ENCODE measurements around the gene DPP4. TPM values are rescaled to one million over a fixed set of nuclear protein-coding genes. Genes with fewer than 3 reads are reported as not detected.

Gene DPP4
- total RNA-seq, 1 donor from 2014 or later = 0.59 TPM

GRCh38 chr2:162114271-162114670 is 40.3 kb upstream of the DPP4 start:
- TF ChIP-seq CTCF (IDR thresholded peaks at IDR 0.05; ENCODE audit: unreplicated experiment) = no peak
- Mint-ChIP-seq H3K4me1 (ENCODE audit: unreplicated experiment) (no peaks in the 10 kb centered on the region), H3K36me3 (ENCODE audit: low read depth, unreplicated experiment) (peaks cover 8% of the 10 kb centered on the region), H3K4me3 (ENCODE audit: unreplicated experiment) (no peak overlapping the region), H3K27me3 (ENCODE audit: unreplicated experiment) (peaks cover 3% of the 10 kb centered on the region), H3K9me3 (ENCODE audit: unreplicated experiment) (no peaks in the 10 kb centered on the region), H3K27ac (ENCODE audit: unreplicated experiment) (no peak overlapping the region)
- DNase-seq (ENCODE audit: low spot score) = no peak

GRCh38 chr2:162113776-162114168 is 39.8 kb upstream of the DPP4 start:
- no peak overlapping the region for H3K27ac Mint-ChIP-seq (ENCODE audit: unreplicated experiment)

GRCh38 chr2:162113088-162113775 is 39.2 kb upstream of the DPP4 start:
- Mint-ChIP-seq H3K4me1 (ENCODE audit: unreplicated experiment) (peaks cover under 1% of the 10 kb centered on the region), H3K27ac (ENCODE audit: unreplicated experiment) (no peak overlapping the region)
- no peak for TF ChIP-seq CTCF (IDR thresholded peaks at IDR 0.05; ENCODE audit: unreplicated experiment)

More at GRCh38 chr2:162113776-162114168, 39.8 kb upstream of the DPP4 start:
- Mint-ChIP-seq H3K27me3 (ENCODE audit: unreplicated experiment) (peaks cover 3% of the 10 kb centered on the region), H3K36me3 (ENCODE audit: low read depth, unreplicated experiment) (peaks cover 8% of the 10 kb centered on the region), H3K9me3 (ENCODE audit: unreplicated experiment) (no peaks in the 10 kb centered on the region), H3K4me3 (ENCODE audit: unreplicated experiment) (no peak overlapping the region), H3K4me1 (ENCODE audit: unreplicated experiment) (no peaks in the 10 kb centered on the region)
- no peak for TF ChIP-seq CTCF (IDR thresholded peaks at IDR 0.05; ENCODE audit: unreplicated experiment)
- DNase-seq (ENCODE audit: low spot score) = no peak

GRCh38 chr2:162111958-162112850 is 38.2 kb upstream of the DPP4 start:
- Mint-ChIP-seq H3K4me3 (ENCODE audit: unreplicated experiment) (no peak overlapping the region), H3K27me3 (ENCODE audit: unreplicated experiment) (peaks cover 1% of the 10 kb centered on the region), H3K9me3 (ENCODE audit: unreplicated experiment) (no peaks in the 10 kb centered on the region), H3K36me3 (ENCODE audit: low read depth, unreplicated experiment) (peaks cover 8% of the 10 kb centered on the region), H3K27ac (ENCODE audit: unreplicated experiment) (no peak overlapping the region), H3K4me1 (ENCODE audit: unreplicated experiment) (peaks cover 6% of the 10 kb centered on the region)
- no peak for DNase-seq (ENCODE audit: low spot score)
- TF ChIP-seq CTCF (IDR thresholded peaks at IDR 0.05; ENCODE audit: unreplicated experiment) = no peak

More at GRCh38 chr2:162113088-162113775, 39.2 kb upstream of the DPP4 start:
- H3K9me3 Mint-ChIP-seq (ENCODE audit: unreplicated experiment) = no peaks in the 10 kb centered on the region
- peaks cover 1% of the 10 kb centered on the region for H3K27me3 Mint-ChIP-seq (ENCODE audit: unreplicated experiment)
- DNase-seq (ENCODE audit: low spot score) = no peak
- no peak overlapping the region for H3K4me3 Mint-ChIP-seq (ENCODE audit: unreplicated experiment)
- H3K36me3 Mint-ChIP-seq (ENCODE audit: low read depth, unreplicated experiment) = peaks cover 8% of the 10 kb centered on the region

Data from endothelial cell (in vitro differentiated cells).